Measurements from ENCODE around the gene LIN54. TPM values are rescaled to one million over a fixed set of nuclear protein-coding genes. Genes with fewer than 3 reads are reported as not detected.
"Not testable (repeated sequence)": the region's sequence is repeated elsewhere in the genome, so short reads cannot be mapped to it uniquely, and the experiment has no call there.

The LIN54 gene
- total and polyA plus RNA-seq, 9 of the 15 experiments (the other 6 are each of a cell fraction or from before 2014, with no cell fraction given) = 2.2 to 22.5 (median 15.8) TPM

- H3K9ac ChIP-seq (ENCODE audit: insufficient read depth in 1 of 2, low read depth in 2 of 2, low read length in 2 of 2); DNase-seq (ENCODE audit: extremely low read depth in 1 of 4, low spot score in 3 of 4); H3K27ac ChIP-seq (ENCODE audit: extremely low read depth, low read depth, low read length); H3K79me2 ChIP-seq (ENCODE audit: control insufficient read depth, insufficient read depth, low read length); BruUV-seq (replicated peaks); H3K36me3 ChIP-seq (ENCODE audit: control insufficient read depth, insufficient read depth, low read length); POLR2A ChIA-PET; ATAC-seq; FAIRE-seq; CTCF ChIA-PET (ENCODE audit: low intra/inter-chr PET ratio); H3K9me3 ChIP-seq (replicated peaks; ENCODE audit: control insufficient read depth, insufficient read depth, low read depth, low read length); in situ Hi-C loops (cut with MboI); H3K4me3 ChIP-seq; H2AFZ ChIP-seq (ENCODE audit: low read depth, low read length); H4K20me1 ChIP-seq (replicated peaks; ENCODE audit: control insufficient read depth, insufficient read depth, low read length); H3K4me2 ChIP-seq (ENCODE audit: insufficient read depth, low read length); H3K27me3 ChIP-seq (ENCODE audit: control insufficient read depth in 2 of 2, insufficient read depth in 2 of 2, low read length in 2 of 2); H3K9me1 ChIP-seq (ENCODE audit: control insufficient read depth, insufficient read depth, low read length); intact Hi-C loops (cut with micrococcal nuclease): not testable (repeated sequence)
- TF ChIP-seq KDM1A (IDR thresholded peaks at IDR 0.05) (peak in 1 of 2 experiments; percentile 30; a peak in 2 of 4 replicates), BCOR (IDR thresholded peaks at IDR 0.05) (peak; percentile 65), ZNF146 (CRISPR knock-in tag; IDR thresholded peaks at IDR 0.05; ENCODE audit: unreplicated experiment) (peak; percentile 93)
- peaks cover 2 to 12% of the 10 kb centered on the region in 2 experiments for H3K4me1 ChIP-seq (replicated peaks in 1 of 2; ENCODE audit: control insufficient read depth in 2 of 2, insufficient read depth in 2 of 2, low read length in 2 of 2)
- 29% methylated on average over 1 of the region's 1 CpG for WGBS (ENCODE audit: insufficient coverage, low coverage, missing lambda C conversion rate)
Observed at GRCh38 chr4:83023599-83023998, 13.0 kb upstream of the LIN54 start.

- 65% methylated on average over 2 of the region's 2 CpGs for WGBS (ENCODE audit: insufficient coverage, low coverage, missing lambda C conversion rate)
- no peak for DNase-seq (ENCODE audit: extremely low read depth in 1 of 4, low spot score in 3 of 4)
- intact Hi-C loops (cut with micrococcal nuclease) (no loop called here), in situ Hi-C loops (cut with MboI) (no loop called here)
- peaks cover 2 to 12% of the 10 kb centered on the region in 2 experiments for H3K4me1 ChIP-seq (replicated peaks in 1 of 2; ENCODE audit: control insufficient read depth in 2 of 2, insufficient read depth in 2 of 2, low read length in 2 of 2)
- H3K4me3 ChIP-seq = no peak overlapping the region
- peaks cover 10% of the 10 kb centered on the region for H3K9me3 ChIP-seq (replicated peaks; ENCODE audit: control insufficient read depth, insufficient read depth, low read depth, low read length)
- ATAC-seq = no peak
- FAIRE-seq = no peak
- no peak overlapping the region for H3K4me2 ChIP-seq (ENCODE audit: insufficient read depth, low read length)
- POLR2A ChIA-PET = interaction anchor here (1.1 to 1.2 kb wide), 2 partner anchors 8 to 12 kb away, joined by 3 to 4 read pairs; partner anchors contain the start of gene COPS4
- TF ChIP-seq TRIM24 (IDR thresholded peaks at IDR 0.05) (no peak), ARHGAP35 (IDR thresholded peaks at IDR 0.05; ENCODE audit: partially characterized antibody) (no peak), ARID4B (CRISPR knock-in tag; IDR thresholded peaks at IDR 0.05) (no peak), NR0B1 (IDR thresholded peaks at IDR 0.05; ENCODE audit: partially characterized antibody) (no peak), MXI1 (IDR thresholded peaks at IDR 0.05; ENCODE audit: low read depth, low read length) (no peak), ZNF23 (CRISPR knock-in tag; IDR thresholded peaks at IDR 0.05) (no peak), SRSF7 (optimal IDR thresholded peaks at IDR 0.05; ENCODE audit: low read depth, low read length) (no peak)
- no peaks in the 10 kb centered on the region for H4K20me1 ChIP-seq (replicated peaks; ENCODE audit: control insufficient read depth, insufficient read depth, low read length)
- BruUV-seq (replicated peaks) = no TSS peak
- H3K27ac ChIP-seq (ENCODE audit: extremely low read depth, low read depth, low read length) = no peak overlapping the region
- H3K79me2 ChIP-seq (ENCODE audit: control insufficient read depth, insufficient read depth, low read length) = no peaks in the 10 kb centered on the region
- H2AFZ ChIP-seq (ENCODE audit: low read depth, low read length) = no peak overlapping the region
- H3K9me1 ChIP-seq (ENCODE audit: control insufficient read depth, insufficient read depth, low read length) = no peaks in the 10 kb centered on the region
- H3K9ac ChIP-seq (ENCODE audit: insufficient read depth in 1 of 2, low read depth in 2 of 2, low read length in 2 of 2) = no peak overlapping the region
- CTCF ChIA-PET (ENCODE audit: low intra/inter-chr PET ratio) = no interaction called here
- H3K36me3 ChIP-seq (ENCODE audit: control insufficient read depth, insufficient read depth, low read length) = no peaks in the 10 kb centered on the region
- no peaks in the 10 kb centered on the region for H3K27me3 ChIP-seq (ENCODE audit: control insufficient read depth in 2 of 2, insufficient read depth in 2 of 2, low read length in 2 of 2)
Observed at GRCh38 chr4:83022724-83023450, 12.3 kb upstream of the LIN54 start.
